Lower lobe of right lung (tissue), 2 donors: Measurements from ENCODE around the gene SMAD2. TPM values are rescaled to one million over a fixed set of nuclear protein-coding genes. Genes with fewer than 3 reads are reported as not detected.
A peak's percentile ranks its signal among the peaks of the same experiment; 100 is the strongest.

Experiments
- ATAC-seq, 2 donors: fragments of 200-7000 bp; cut with Tn5 transposase; one replicate each; pipeline ENCODE4 v1.9.1; 2020 to 2022; ENCODE audit warnings: mild to moderate bottlenecking in 2 of 2, moderate library complexity in 2 of 2
- DNase-seq: peaks from one replicate; pipeline ENCODE4 v3.0.0-alpha.2; 2020
- H3K27ac ChIP-seq: fragments of 200-600 bp; one replicate; pipeline ENCODE4 v1.8.0; 2022
- H3K27me3 ChIP-seq: fragments of 200-600 bp; one replicate; pipeline ENCODE4 v1.8.0; 2022; ENCODE audit warnings: low read depth
- H3K36me3 ChIP-seq: fragments of 200-600 bp; one replicate; pipeline ENCODE4 v1.8.0; 2022; ENCODE audit warnings: mild to moderate bottlenecking
- H3K4me1 ChIP-seq: fragments of 200-600 bp; one replicate; pipeline ENCODE4 v1.8.0; 2022
- H3K4me3 ChIP-seq: fragments of 200-600 bp; one replicate; pipeline ENCODE4 v1.8.0; 2022; ENCODE audit warnings: mild to moderate bottlenecking
- H3K9me3 ChIP-seq: fragments of 200-600 bp; one replicate; pipeline ENCODE4 v1.8.0; 2022
- CTCF ChIP-seq: fragments of 200-600 bp; IDR thresholded peaks from one replicate; pipeline ENCODE4 v1.8.0; 2022; ENCODE audit warnings: antibody characterized with exemption, mild to moderate bottlenecking
- intact Hi-C: fragments of 100-400 bp; cut with DNase I; formaldehyde crosslinking; loops from one replicate; pipeline ENCODE4 v1.11.0; 2022
- total RNA-seq: library from RNA; stranded (reverse); fragmentation: NEBNext Ultra II Directional; extraction: Animal tissue kit (Norgen Biotek cat#: 25700); gene quantifications from one replicate; pipeline ENCODE4 v1.2.1, GENCODE V29; 2021
- donor health status: DM: no; HTN: yes; CAD: no; lungs with severe emphysema.

Gene SMAD2
- total RNA-seq, 1 donor from 2014 or later, result 161 TPM

GRCh38 chr18:47883771-47884413 lies 46.6 kb downstream of the SMAD2 start:
- Histone ChIP-seq H3K27ac (no peak overlapping the region), H3K27me3 (no peaks in the 10 kb centered on the region), H3K9me3 (no peaks in the 10 kb centered on the region), H3K4me1 (peaks cover 16% of the 10 kb centered on the region), H3K36me3 (peaks cover 29% of the 10 kb centered on the region), H3K4me3 (no peak overlapping the region)
- no peak for TF ChIP-seq CTCF
- intact Hi-C loops, result loop anchor here (2.0 kb wide), 1 partner anchor 27 kb away; no protein-coding TSS in a partner anchor
- peak in 1 of 2 donors; percentile 32 for ATAC-seq
- DNase-seq, result no peak

GRCh38 chr18:47882641-47883040 lies 47.8 kb downstream of the SMAD2 start:
- no peaks in the 10 kb centered on the region for H3K9me3 ChIP-seq
- H3K4me1 ChIP-seq, result peaks cover 16% of the 10 kb centered on the region
- ATAC-seq, result no peak
- no peak overlapping the region for H3K4me3 ChIP-seq
- DNase-seq, result no peak
- peaks cover 17% of the 10 kb centered on the region for H3K36me3 ChIP-seq
- H3K27me3 ChIP-seq, result no peaks in the 10 kb centered on the region
- H3K27ac ChIP-seq, result no peak overlapping the region
- TF ChIP-seq CTCF, result no peak
- intact Hi-C loops, result no loop called here

- H3K27ac ChIP-seq, result peak overlapping the region; percentile 20
- peak; percentile 82 to 84 for ATAC-seq
Observed at GRCh38 chr18:47881752-47882455, 48.6 kb downstream of the SMAD2 start.

GRCh38 chr18:47881042-47881441 lies 49.4 kb downstream of the SMAD2 start:
- TF ChIP-seq CTCF, result no peak
- no peaks in the 10 kb centered on the region for H3K27me3 ChIP-seq
- H3K36me3 ChIP-seq, result peaks cover 10% of the 10 kb centered on the region
- DNase-seq (no peak), ATAC-seq (peak; percentile 38 to 60)
- no peaks in the 10 kb centered on the region for H3K9me3 ChIP-seq
- H3K27ac ChIP-seq, result peak overlapping the region; percentile 15
- intact Hi-C loops, result no loop called here
- H3K4me3 ChIP-seq, result no peak overlapping the region
- peaks cover 16% of the 10 kb centered on the region for H3K4me1 ChIP-seq

More at GRCh38 chr18:47881752-47882455, 48.6 kb downstream of the SMAD2 start:
- Histone ChIP-seq H3K36me3 (peaks cover 10% of the 10 kb centered on the region), H3K4me3 (no peak overlapping the region), H3K4me1 (peaks cover 16% of the 10 kb centered on the region), H3K9me3 (no peaks in the 10 kb centered on the region), H3K27me3 (no peaks in the 10 kb centered on the region)
- TF ChIP-seq CTCF, result no peak
- intact Hi-C loops, result no loop called here
- DNase-seq, result no peak

GRCh38 chr18:47877892-47878291 lies 52.6 kb downstream of the SMAD2 start:
- no peak for TF ChIP-seq CTCF
- H3K27ac ChIP-seq, result no peak overlapping the region
- intact Hi-C loops, result no loop called here

More at GRCh38 chr18:47877892-47878291, 52.6 kb downstream of the SMAD2 start:
- no peaks in the 10 kb centered on the region for H3K9me3 ChIP-seq
- ATAC-seq, result no peak
- peaks cover 10% of the 10 kb centered on the region for H3K36me3 ChIP-seq
- no peaks in the 10 kb centered on the region for H3K27me3 ChIP-seq
- no peak for DNase-seq
- H3K4me3 ChIP-seq, result no peak overlapping the region
- H3K4me1 ChIP-seq, result peaks cover 6% of the 10 kb centered on the region
